GM23248 (cell line): ENCODE measurements around the gene WDPCP. TPM values are rescaled to one million over a fixed set of nuclear protein-coding genes. Genes with fewer than 3 reads are reported as not detected.

Experiments used
- DNase-seq: peaks from one replicate; pipeline ENCODE4 v3.0.0-alpha.2; 2015
- H2AFZ ChIP-seq: fragments of 200-600 bp; sonication (generic); 2 replicates; pipeline ENCODE4 v1.6.1; 2016; ENCODE audit warnings: antibody characterized with exemption
- H3F3A ChIP-seq: fragments of 200-600 bp; sonication (generic); 2 replicates; pipeline ENCODE4 v1.6.1; 2016; ENCODE audit warnings: mild to moderate bottlenecking, antibody characterized with exemption, mixed run types; ENCODE audit not compliant: insufficient read depth
- H3K27ac ChIP-seq: fragments of 200-600 bp; sonication (generic); 2 replicates; pipeline ENCODE4 v1.5.1; 2016; ENCODE audit warnings: mild to moderate bottlenecking
- H3K27me3 ChIP-seq: fragments of 200-600 bp; sonication (generic); replicated peaks from 2 replicates; pipeline ENCODE4 v1.6.1; 2016; ENCODE audit warnings: mild to moderate bottlenecking; ENCODE audit not compliant: insufficient read depth
- H3K36me3 ChIP-seq: fragments of 200-600 bp; sonication (generic); 2 replicates; pipeline ENCODE4 v1.6.1; 2016; ENCODE audit warnings: low read depth, mild to moderate bottlenecking
- H3K4me1 ChIP-seq: fragments of 200-600 bp; sonication (generic); 2 replicates; pipeline ENCODE4 v1.6.1; 2016; ENCODE audit warnings: mild to moderate bottlenecking; ENCODE audit not compliant: insufficient read depth
- H3K4me2 ChIP-seq: fragments of 200-600 bp; sonication (generic); one replicate; pipeline ENCODE4 v1.6.1; 2016; ENCODE audit warnings: mild to moderate bottlenecking; ENCODE audit not compliant: unreplicated experiment
- H3K4me3 ChIP-seq: fragments of 200-600 bp; sonication (generic); 2 replicates; pipeline ENCODE4 v1.5.1; 2016; ENCODE audit warnings: mild to moderate bottlenecking
- H3K79me2 ChIP-seq: fragments of 200-600 bp; sonication (generic); 2 replicates; pipeline ENCODE4 v1.6.1; 2016; ENCODE audit warnings: mild to moderate bottlenecking; ENCODE audit not compliant: insufficient read depth
- H3K9ac ChIP-seq: fragments of 200-600 bp; sonication (generic); 2 replicates; pipeline ENCODE4 v1.6.1; 2016; ENCODE audit warnings: mild to moderate bottlenecking
- H3K9me2 ChIP-seq: fragments of 200-600 bp; sonication (generic); 2 replicates; pipeline ENCODE4 v1.6.1; 2016; ENCODE audit warnings: mixed run types, mild to moderate bottlenecking, moderate library complexity; ENCODE audit not compliant: insufficient read depth
- H3K9me3 ChIP-seq: fragments of 200-600 bp; sonication (generic); one replicate; pipeline ENCODE4 v1.6.1; 2017; ENCODE audit warnings: low read depth
- H4K20me1 ChIP-seq: fragments of 200-600 bp; sonication (generic); 2 replicates; pipeline ENCODE4 v1.6.0; 2016; ENCODE audit not compliant: insufficient read depth
- EZH2 ChIP-seq: fragments of 200-600 bp; sonication (generic); IDR thresholded peaks from 2 replicates; pipeline ENCODE4 v1.6.1; 2018; ENCODE audit warnings: antibody characterized with exemption, mild to moderate bottlenecking; ENCODE audit not compliant: insufficient read depth, poor library complexity, severe bottlenecking
- EZH2phosphoT487 ChIP-seq: fragments of 200-600 bp; sonication (generic); IDR thresholded peaks from 2 replicates; pipeline ENCODE4 v1.6.1; 2018; ENCODE audit warnings: antibody characterized with exemption, moderate library complexity, mild to moderate bottlenecking, low read depth; ENCODE audit not compliant: insufficient read depth
- WGBS, 2 experiments: methylation state at CpG; one replicate each; pipeline ENCODE4 v1.1.6; 2015 to 2017; ENCODE audit warnings: low lambda C conversion rate in 2 of 2, low coverage in 1 of 2; ENCODE audit errors: missing lambda C conversion rate in 2 of 2; 5-methylcytosine and 5-hydroxymethylcytosine counted together
- in situ Hi-C: fragments of 300-500 bp; cut with MboI; formaldehyde crosslinking; loops from 2 replicates; pipeline ENCODE4 v1.15.0; 2020
- polyA plus RNA-seq: library from polyadenylated mRNA; unstranded; fragments of >200 nt; fragmentation: Nextera tagmentation; extraction: Ambion mirVana; gene quantifications from 2 replicates; pipeline ENCODE4 v1.2.1, GENCODE V29; 2016
- total RNA-seq: library from RNA; depleted of rRNA; stranded (reverse); fragments of >200 nt; shearing (Covaris generic); gene quantifications from 2 replicates; pipeline ENCODE4 v1.2.3, GENCODE V29; 2014

WDPCP gene
- total and polyA plus RNA-seq, 2 experiments from 2014 or later: 6.0 to 8.1 TPM

GRCh38 chr2:63283273-63283672, 305.0 kb downstream of the WDPCP start:
- H4K20me1 ChIP-seq: no peaks in the 10 kb centered on the region; the same call in 1 of the 2 replicates
- no peak overlapping the region for H3K4me2 ChIP-seq
- no peaks in the 10 kb centered on the region for H3K9me2 ChIP-seq
- WGBS, 2 experiments: 77 to 81% methylated on average over 6 of the region's 6 CpGs
- in situ Hi-C loops: no loop called here
- TF ChIP-seq EZH2 (no peak), EZH2phosphoT487 (no peak)
- H3K9me3 ChIP-seq: no peaks in the 10 kb centered on the region
- no peak overlapping the region for H3K27ac ChIP-seq
- no peak overlapping the region for H3K4me3 ChIP-seq
- no peaks in the 10 kb centered on the region for H3K27me3 ChIP-seq
- H3F3A ChIP-seq: no peaks in the 10 kb centered on the region
- no peak for DNase-seq
- no peaks in the 10 kb centered on the region for H3K36me3 ChIP-seq
- no peaks in the 10 kb centered on the region for H3K4me1 ChIP-seq
- no peak overlapping the region for H2AFZ ChIP-seq
- H3K9ac ChIP-seq: no peak overlapping the region
- H3K79me2 ChIP-seq: no peaks in the 10 kb centered on the region

- H3K4me1 ChIP-seq: no peaks in the 10 kb centered on the region
- H3K79me2 ChIP-seq: no peaks in the 10 kb centered on the region
- no peak for DNase-seq
- H3K36me3 ChIP-seq: no peaks in the 10 kb centered on the region
- H3K27ac ChIP-seq: no peak overlapping the region
- H3K9me2 ChIP-seq: no peaks in the 10 kb centered on the region
- WGBS, 2 experiments: 55 to 68% methylated on average over 4 of the region's 4 CpGs
- H3K4me3 ChIP-seq: no peak overlapping the region
- H2AFZ ChIP-seq: no peak overlapping the region
- H3K27me3 ChIP-seq: no peaks in the 10 kb centered on the region
- H3K9ac ChIP-seq: no peak overlapping the region
- peaks cover 4% of the 10 kb centered on the region for H3K9me3 ChIP-seq
- TF ChIP-seq EZH2: no peak
- no peak for TF ChIP-seq EZH2phosphoT487
- no peak overlapping the region for H3K4me2 ChIP-seq
- H3F3A ChIP-seq: no peaks in the 10 kb centered on the region
- in situ Hi-C loops: no loop called here
- H4K20me1 ChIP-seq: no peaks in the 10 kb centered on the region
Observed at GRCh38 chr2:63272560-63272959, 315.7 kb downstream of the WDPCP start.

- Histone ChIP-seq H3K9me3 (peaks cover 4% of the 10 kb centered on the region), H3F3A (no peaks in the 10 kb centered on the region), H3K36me3 (no peaks in the 10 kb centered on the region), H3K4me2 (no peak overlapping the region), H3K4me1 (no peaks in the 10 kb centered on the region), H3K4me3 (no peak overlapping the region), H3K9me2 (0 out of 2 replicates have a peak, but pooled peaks cover 4% of the 10 kb centered on the region), H3K9ac (no peak overlapping the region), H4K20me1 (no peaks in the 10 kb centered on the region), H3K27ac (no peak overlapping the region), H3K27me3 (no peaks in the 10 kb centered on the region), H2AFZ (no peak overlapping the region), H3K79me2 (no peaks in the 10 kb centered on the region)
- in situ Hi-C loops: no loop called here
- WGBS, 2 experiments: 79 to 84% methylated on average over 3 of the region's 3 CpGs
- TF ChIP-seq EZH2phosphoT487: no peak
- TF ChIP-seq EZH2: no peak
- DNase-seq: no peak
Observed at GRCh38 chr2:63270717-63271116, 317.6 kb downstream of the WDPCP start.

GRCh38 chr2:63268946-63269345, 319.3 kb downstream of the WDPCP start:
- H3K79me2 ChIP-seq: no peaks in the 10 kb centered on the region
- TF ChIP-seq EZH2 (no peak), EZH2phosphoT487 (no peak)
- in situ Hi-C loops: no loop called here
- H3K4me1 ChIP-seq: no peaks in the 10 kb centered on the region
- 0 out of 2 replicates have a peak, but pooled peaks cover 4% of the 10 kb centered on the region for H3K9me2 ChIP-seq
- H3K36me3 ChIP-seq: no peaks in the 10 kb centered on the region
- no peak overlapping the region for H3K9ac ChIP-seq
- DNase-seq: no peak
- H3K27me3 ChIP-seq: no peaks in the 10 kb centered on the region
- H4K20me1 ChIP-seq: no peaks in the 10 kb centered on the region
- H3K9me3 ChIP-seq: peaks cover 4% of the 10 kb centered on the region
- H3K27ac ChIP-seq: no peak overlapping the region
- H3F3A ChIP-seq: no peaks in the 10 kb centered on the region
- no peak overlapping the region for H2AFZ ChIP-seq
- H3K4me2 ChIP-seq: no peak overlapping the region
- no peak overlapping the region for H3K4me3 ChIP-seq

- Histone ChIP-seq H3K27me3 (no peaks in the 10 kb centered on the region), H4K20me1 (no peaks in the 10 kb centered on the region), H3K4me3 (no peak overlapping the region), H3K4me1 (no peaks in the 10 kb centered on the region), H3K36me3 (no peaks in the 10 kb centered on the region), H3K9ac (no peak overlapping the region), H3K9me3 (no peaks in the 10 kb centered on the region), H3F3A (no peaks in the 10 kb centered on the region), H2AFZ (no peak overlapping the region), H3K4me2 (no peak overlapping the region), H3K27ac (no peak overlapping the region), H3K9me2 (0 out of 2 replicates have a peak, but pooled peaks cover 3% of the 10 kb centered on the region), H3K79me2 (no peaks in the 10 kb centered on the region)
- no peak for DNase-seq
- in situ Hi-C loops: no loop called here
- 93 to 98% methylated on average over 2 of the region's 2 CpGs for WGBS, 2 experiments
- TF ChIP-seq EZH2 (no peak), EZH2phosphoT487 (no peak)
Observed at GRCh38 chr2:63261137-63261621, 327.1 kb downstream of the WDPCP start.
